Measurements from ENCODE around the gene ADNP2. TPM values are rescaled to one million over a fixed set of nuclear protein-coding genes. Genes with fewer than 3 reads are reported as not detected.

Gene ADNP2
- total RNA-seq, 1 donor from 2014 or later, result 15.2 TPM

- H3K27me3 Mint-ChIP-seq (ENCODE audit: low read depth), result no peaks in the 10 kb centered on the region
- H3K36me3 Mint-ChIP-seq (ENCODE audit: low read depth), result peaks cover 3% of the 10 kb centered on the region
- peaks cover 16% of the 10 kb centered on the region for H3K4me1 Mint-ChIP-seq (ENCODE audit: low read depth)
- no peaks in the 10 kb centered on the region for H3K9me3 Mint-ChIP-seq (ENCODE audit: low read depth)
- H3K27ac Mint-ChIP-seq (ENCODE audit: unreplicated experiment), result peak overlapping the region; percentile 80
- H3K4me3 Mint-ChIP-seq (ENCODE audit: unreplicated experiment), result no peak overlapping the region
- DNase-seq (ENCODE audit: low spot score), result peak; percentile 65
- no peak for TF ChIP-seq CTCF (IDR thresholded peaks at IDR 0.05)
These were observed 74.4 kb downstream of the ADNP2 start for GRCh38 chr18:80183273-80184050.

GRCh38 chr18:80184243-80184772 is 75.2 kb downstream of the ADNP2 start:
- TF ChIP-seq CTCF (IDR thresholded peaks at IDR 0.05), result no peak
- H3K36me3 Mint-ChIP-seq (ENCODE audit: low read depth), result no peaks in the 10 kb centered on the region
- no peak overlapping the region for H3K27ac Mint-ChIP-seq (ENCODE audit: unreplicated experiment)
- H3K4me3 Mint-ChIP-seq (ENCODE audit: unreplicated experiment), result no peak overlapping the region
- peaks cover 16% of the 10 kb centered on the region for H3K4me1 Mint-ChIP-seq (ENCODE audit: low read depth)
- H3K27me3 Mint-ChIP-seq (ENCODE audit: low read depth), result no peaks in the 10 kb centered on the region
- no peaks in the 10 kb centered on the region for H3K9me3 Mint-ChIP-seq (ENCODE audit: low read depth)
- no peak for DNase-seq (ENCODE audit: low spot score)

- Mint-ChIP-seq H3K9me3 (ENCODE audit: low read depth) (no peaks in the 10 kb centered on the region), H3K27me3 (ENCODE audit: low read depth) (no peaks in the 10 kb centered on the region), H3K36me3 (ENCODE audit: low read depth) (no peaks in the 10 kb centered on the region), H3K4me1 (ENCODE audit: low read depth) (peaks cover 16% of the 10 kb centered on the region), H3K27ac (ENCODE audit: unreplicated experiment) (no peak overlapping the region), H3K4me3 (ENCODE audit: unreplicated experiment) (no peak overlapping the region)
- DNase-seq (ENCODE audit: low spot score), result no peak
- TF ChIP-seq CTCF (IDR thresholded peaks at IDR 0.05), result no peak
These were observed 76.5 kb downstream of the ADNP2 start for GRCh38 chr18:80185545-80185944.

- Mint-ChIP-seq H3K4me3 (ENCODE audit: unreplicated experiment) (no peak overlapping the region), H3K9me3 (ENCODE audit: low read depth) (no peaks in the 10 kb centered on the region), H3K36me3 (ENCODE audit: low read depth) (no peaks in the 10 kb centered on the region), H3K27me3 (ENCODE audit: low read depth) (no peaks in the 10 kb centered on the region), H3K27ac (ENCODE audit: unreplicated experiment) (no peak overlapping the region), H3K4me1 (ENCODE audit: low read depth) (peaks cover 10% of the 10 kb centered on the region)
- no peak for DNase-seq (ENCODE audit: low spot score)
- no peak for TF ChIP-seq CTCF (IDR thresholded peaks at IDR 0.05)
These were observed 79.0 kb downstream of the ADNP2 start for GRCh38 chr18:80187956-80188642.

- no peak for TF ChIP-seq CTCF (IDR thresholded peaks at IDR 0.05)
- Mint-ChIP-seq H3K27ac (ENCODE audit: unreplicated experiment) (no peak overlapping the region), H3K4me1 (ENCODE audit: low read depth) (peaks cover 5% of the 10 kb centered on the region), H3K27me3 (ENCODE audit: low read depth) (no peaks in the 10 kb centered on the region), H3K9me3 (ENCODE audit: low read depth) (no peaks in the 10 kb centered on the region), H3K4me3 (ENCODE audit: unreplicated experiment) (no peak overlapping the region), H3K36me3 (ENCODE audit: low read depth) (no peaks in the 10 kb centered on the region)
- DNase-seq (ENCODE audit: low spot score), result no peak
These were observed 79.8 kb downstream of the ADNP2 start for GRCh38 chr18:80188643-80189530.
